HS-27A (cell line): ENCODE results near the gene UBE2E3.

Source experiments
- DNase-seq: peaks from one replicate; pipeline ENCODE4 v3.0.0-alpha.2; 2012; ENCODE audit warnings: low read depth, missing footprints

Gene UBE2E3

DNA sequence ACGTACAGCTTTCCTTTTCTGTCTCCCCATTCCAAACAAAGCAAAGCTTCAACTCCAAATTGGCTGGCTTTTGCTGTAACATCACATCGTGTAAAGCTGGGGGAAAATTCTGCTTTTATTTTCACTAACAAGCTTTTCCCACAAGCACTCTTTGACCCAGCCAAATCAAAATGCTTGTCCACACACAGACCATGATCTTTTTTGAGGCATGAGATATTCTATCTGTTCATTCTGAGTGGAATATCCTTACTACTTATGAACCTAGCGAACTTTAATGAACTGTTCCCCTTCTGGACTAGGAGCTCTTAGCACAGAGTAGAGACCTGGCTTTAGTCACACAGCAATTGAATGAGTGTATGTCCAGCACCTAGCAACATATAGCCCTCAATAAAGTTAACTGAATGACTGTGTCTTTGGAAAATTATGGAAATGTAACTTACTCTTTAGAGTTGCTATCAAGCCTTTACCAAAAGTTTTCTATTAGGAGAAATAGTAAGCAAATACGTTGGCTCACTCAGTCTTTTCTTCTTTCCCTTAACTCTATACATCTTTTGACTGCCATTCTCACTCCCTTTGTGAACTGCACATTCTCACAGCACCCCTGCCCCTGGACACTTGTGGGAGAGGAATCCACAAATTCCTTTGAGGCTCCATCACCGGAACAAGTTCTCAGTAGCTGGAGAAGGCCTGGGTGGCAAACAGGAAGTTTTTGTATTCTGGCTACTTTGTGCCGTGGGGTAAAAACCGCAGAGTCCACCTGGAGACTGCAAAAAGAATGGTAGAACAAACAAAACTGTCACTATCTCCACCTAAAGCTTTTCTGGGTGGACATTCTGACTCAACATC is 1.3 kb upstream of the UBE2E3 start:
- DNase-seq: no peak

DNA sequence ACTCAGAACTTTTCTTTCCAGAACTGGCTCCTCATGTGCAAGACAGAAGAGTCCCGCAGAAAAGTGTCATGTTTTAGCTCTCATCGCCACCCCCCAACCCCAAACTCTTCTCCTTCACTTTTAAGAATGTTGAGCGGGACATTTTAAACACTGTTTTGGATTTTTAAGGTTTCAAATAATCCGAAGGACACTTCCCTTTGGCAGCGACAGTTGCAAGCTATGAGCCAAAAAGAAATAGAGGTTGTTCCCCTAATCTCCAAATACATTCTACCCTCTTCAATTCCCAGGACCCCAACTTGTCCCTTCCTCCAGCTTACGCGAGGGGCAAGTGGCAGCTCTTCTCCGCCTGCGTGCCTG is 678 bp upstream of the UBE2E3 start:
- DNase-seq: no peak

DNA sequence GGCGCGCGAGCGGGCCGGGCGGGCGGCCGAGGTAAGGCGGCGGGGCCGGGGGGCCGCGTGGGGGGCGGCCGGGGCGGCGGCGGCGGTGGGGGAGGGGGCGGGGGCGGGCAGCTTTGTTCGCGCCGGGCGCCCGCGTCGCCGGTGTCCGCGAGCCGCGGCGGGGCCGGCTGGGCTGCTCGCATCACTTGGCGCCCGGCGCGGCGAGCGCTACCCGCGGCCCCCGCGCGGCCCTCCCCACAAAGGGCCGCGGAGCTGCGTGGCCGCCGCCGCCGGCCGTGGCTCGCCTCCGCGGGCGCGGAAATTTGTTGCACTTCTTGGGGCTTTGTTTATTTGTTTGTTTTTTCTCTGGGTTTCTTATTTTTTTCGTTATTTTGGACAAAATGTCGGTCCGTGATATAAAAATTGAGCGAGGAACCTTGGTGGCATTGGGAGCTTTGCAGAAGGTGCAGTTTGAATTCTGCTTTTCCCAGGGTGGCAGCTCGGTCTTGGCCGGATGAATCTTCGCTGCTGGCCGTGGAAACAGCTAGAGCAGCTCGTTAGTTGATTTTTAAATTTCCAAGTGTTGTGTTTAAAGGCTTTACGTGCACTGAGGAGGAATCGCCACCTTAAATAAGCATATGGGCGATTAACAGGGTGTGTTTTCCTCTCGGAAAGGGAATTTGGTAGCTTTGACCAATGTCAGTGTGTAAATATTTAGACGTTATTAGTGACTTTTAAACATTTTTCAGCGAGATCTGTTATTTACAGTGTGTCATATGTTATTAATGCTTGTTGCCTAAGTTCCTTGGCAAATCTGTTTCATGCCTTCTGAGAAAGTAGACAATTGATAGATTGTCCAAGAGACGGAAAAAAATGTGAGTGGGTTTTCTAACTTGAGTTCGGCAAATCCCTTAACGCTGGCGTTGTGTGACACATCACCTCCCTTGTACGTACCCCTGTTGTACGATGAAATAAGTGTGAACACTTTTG is 822 bp downstream of the UBE2E3 start:
- DNase-seq: no peak

DNA sequence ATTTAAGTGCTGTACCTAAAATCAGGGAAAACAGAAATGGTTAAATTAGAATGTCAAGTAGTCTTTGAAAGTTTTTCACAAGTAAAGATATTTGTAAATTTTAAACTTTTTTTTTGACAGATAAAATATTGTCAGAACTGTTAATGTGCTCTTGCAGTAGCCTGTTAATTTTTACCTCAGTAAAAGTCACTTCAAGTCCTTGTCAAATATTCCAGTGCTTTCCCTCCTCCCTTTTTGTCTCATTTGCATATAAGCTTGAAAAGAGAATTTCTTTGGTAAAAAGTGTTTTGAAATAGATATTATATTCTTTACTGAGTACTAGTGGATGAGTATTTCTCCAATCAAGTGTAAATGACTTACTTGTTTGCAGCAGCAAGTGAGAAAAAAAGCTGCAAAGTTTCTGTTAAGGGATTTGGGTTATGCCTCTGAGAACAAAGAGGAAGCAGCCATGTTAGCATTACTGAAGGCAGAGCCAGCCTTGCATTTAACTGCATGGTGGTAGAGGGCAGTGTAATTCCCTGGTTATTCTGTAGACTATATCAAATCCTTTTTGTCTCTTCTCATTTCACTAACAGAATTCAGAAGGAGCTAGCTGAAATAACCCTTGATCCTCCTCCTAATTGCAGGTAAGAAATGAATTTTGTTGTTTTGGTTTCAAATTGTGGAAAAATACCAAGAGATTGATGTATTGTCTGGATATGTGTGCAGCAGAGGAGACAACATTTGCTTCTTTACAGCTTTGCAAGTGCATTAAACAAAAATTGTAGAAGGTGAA is 3.2 kb downstream of the UBE2E3 start:
- no peak for DNase-seq

- DNase-seq: no peak
These were observed 5.5 kb downstream of the UBE2E3 start for GRCh38 chr2:180985771-180986395.

- no peak for DNase-seq
These were observed 6.7 kb downstream of the UBE2E3 start for GRCh38 chr2:180987146-180987545.

DNA sequence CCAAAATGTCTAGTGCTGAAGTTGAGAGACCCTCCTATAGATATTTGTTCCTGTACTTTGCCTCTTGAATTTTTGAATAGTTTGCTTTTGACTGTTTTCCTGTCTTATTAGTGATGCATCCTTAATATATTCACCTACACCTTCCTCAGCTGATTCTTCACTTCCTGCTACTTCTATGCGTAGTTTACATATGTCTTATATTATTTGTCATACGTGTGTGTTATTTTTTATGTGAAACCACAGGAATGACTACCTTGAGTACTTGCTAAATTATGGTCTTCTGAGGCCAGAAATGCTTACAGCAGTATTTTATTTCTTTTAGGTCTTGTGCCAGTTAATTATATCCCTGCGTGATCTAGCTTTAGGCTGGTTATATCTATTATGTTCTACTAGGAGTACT is 9.9 kb downstream of the UBE2E3 start:
- DNase-seq: no peak

DNA sequence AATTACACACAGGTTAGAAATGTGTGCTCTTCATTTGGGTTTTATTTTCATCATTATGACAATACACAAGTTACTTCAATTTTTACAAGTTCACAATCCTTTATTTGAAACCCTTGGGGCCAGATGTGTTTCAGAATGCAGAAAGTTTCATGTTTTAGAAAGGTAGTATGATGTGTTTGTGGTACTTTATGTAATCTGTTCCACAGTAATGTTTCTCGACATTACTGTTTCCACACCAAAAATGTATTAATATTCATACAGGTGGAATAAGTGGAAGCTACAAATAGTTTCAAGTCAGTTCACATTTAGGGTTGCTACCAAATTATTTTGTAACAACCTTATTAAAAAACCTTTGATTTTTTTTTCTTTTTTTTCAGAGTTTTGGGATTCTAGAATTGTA is 10.4 kb downstream of the UBE2E3 start:
- no peak for DNase-seq

GRCh38 chr2:180991361-180991760 is 11.0 kb downstream of the UBE2E3 start:
- DNase-seq: no peak

GRCh38 chr2:180991820-180992219 is 11.4 kb downstream of the UBE2E3 start:
- DNase-seq: no peak

DNA sequence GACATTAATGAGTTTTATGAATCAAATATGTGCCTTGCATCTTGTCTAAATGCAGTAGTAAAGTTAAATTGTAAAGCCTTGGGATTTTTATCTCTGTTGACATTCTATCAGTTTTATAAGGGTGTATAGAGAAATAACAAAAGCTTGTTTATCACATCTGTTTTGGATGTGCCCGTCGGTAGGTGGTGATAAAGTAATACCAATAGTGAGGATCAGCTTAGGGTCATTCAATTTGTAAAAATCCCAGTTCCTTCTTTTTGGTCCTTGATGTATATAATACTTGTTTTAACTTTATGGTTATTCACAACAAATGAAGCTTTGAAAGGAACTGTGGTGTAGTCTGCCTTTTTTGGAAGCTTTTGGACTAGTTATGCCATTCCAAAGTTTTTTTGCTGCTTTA is 12.6 kb downstream of the UBE2E3 start:
- no peak for DNase-seq

DNA sequence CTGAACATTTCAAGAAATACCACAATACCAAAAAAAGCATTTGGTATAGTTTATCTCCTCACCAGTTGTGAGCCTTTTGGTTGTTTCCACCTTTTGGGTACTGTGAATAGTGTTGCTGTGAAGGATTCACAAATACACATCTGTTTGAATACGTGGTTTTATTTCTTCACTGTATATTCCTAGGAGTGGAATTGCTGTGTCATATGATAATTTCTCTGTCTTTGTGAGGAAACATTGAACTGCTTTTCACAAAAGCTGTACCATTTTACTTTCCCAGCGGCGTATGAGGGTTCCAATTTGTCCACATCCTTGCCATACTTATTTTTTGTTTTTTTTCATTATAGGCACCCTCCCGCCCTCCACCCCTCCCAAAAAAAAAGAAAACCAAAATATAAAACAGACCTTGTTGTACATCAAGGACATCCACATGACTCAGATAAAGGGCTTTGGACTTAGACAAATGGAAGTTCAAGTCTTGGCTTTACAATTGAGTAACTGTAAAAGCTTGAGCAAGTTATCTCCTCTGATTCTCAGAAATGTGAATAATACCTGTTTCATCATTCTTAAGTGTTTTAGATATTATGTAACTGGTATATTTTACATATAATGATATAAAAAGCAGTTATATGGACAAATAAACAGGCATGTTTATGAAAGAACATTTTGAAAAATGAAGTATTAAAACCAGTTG is 19.0 kb downstream of the UBE2E3 start:
- DNase-seq: no peak

- DNase-seq: no peak
These were observed 24.4 kb downstream of the UBE2E3 start for GRCh38 chr2:181004647-181005325.

GRCh38 chr2:181005326-181005655 is 24.9 kb downstream of the UBE2E3 start:
- no peak for DNase-seq

DNA sequence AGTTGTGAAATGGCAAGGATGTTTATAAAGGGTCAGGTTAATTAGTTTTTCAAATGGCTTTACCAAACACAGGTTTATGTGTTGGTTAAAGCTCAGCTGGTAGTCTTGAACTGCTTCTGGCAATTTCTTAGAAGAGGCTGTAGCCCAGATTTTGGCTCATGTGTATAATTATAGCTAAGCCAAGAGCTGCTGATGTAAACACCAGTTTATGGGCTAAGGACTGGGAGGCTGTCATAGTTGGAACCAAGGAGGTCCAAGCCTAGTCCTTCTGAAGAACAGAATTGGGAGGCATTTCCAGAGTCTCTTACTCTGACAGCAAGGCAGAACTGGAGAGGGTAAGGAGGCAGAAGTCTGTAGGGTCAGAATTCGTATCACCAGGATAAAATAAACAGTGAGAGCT is 25.4 kb downstream of the UBE2E3 start:
- no peak for DNase-seq

DNA sequence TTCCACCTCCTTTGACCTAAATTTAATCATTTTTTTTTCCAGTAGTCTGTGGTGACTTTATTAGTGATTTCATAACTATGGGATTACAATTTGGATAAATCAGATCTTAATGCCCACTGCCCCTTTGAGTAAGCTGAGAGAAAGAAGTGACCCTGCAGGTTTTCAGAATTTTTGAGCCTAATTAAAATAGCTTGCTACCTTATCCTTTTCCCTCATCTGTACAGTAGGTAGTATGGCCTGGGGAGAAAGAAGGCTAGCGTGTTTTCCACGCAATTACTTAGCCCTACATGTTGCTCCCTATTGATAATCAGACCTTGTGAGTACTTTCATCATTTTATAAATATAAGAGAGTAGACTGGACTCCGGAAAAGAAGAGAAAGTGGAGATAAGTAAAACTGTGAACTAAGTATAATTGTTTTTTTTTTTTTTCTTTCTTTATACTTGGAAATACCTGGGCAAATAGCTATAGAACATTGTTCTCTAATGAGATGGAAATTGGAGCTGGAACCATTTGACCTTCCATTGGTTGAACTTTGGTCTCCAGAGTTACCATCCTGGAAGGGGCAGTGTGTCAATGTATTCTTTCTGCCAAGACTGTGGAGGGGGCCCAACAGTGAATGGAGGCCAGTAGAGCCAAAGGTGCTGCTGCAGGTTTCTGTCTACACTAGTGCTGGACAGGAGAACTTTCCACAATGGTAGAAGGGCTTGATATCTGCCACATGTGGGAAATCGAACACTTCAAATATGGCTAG is 26.9 kb downstream of the UBE2E3 start:
- no peak for DNase-seq

- DNase-seq: no peak
These were observed 28.0 kb downstream of the UBE2E3 start for GRCh38 chr2:181008407-181008806.

GRCh38 chr2:181021199-181021789 is 40.9 kb downstream of the UBE2E3 start:
- no peak for DNase-seq

- DNase-seq: no peak
These were observed 42.2 kb downstream of the UBE2E3 start for GRCh38 chr2:181022652-181023051.

DNA sequence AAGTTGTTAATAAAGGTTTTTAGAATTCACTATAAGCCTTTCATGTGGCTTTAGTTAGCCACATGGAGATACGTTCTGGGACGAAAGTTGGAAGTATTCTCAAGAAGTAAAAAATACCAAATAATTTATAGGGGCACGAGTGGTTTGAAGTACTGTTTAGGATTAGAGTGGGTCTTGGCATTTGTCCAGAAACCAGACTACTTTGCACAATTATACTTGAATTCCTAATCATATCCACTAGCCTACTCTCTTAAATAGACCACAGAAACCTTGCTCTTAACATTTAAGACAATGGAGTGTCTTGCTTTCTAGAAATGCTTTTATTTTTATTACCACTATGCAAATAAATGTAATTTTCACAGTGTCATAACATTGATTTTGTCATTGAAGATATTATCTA is 44.6 kb downstream of the UBE2E3 start:
- DNase-seq: no peak
